Stimulated activated CD8-positive, alpha-beta memory T cell treated with anti-CD3 and anti-CD28 coated beads, Interleukin-4, amount 100 ng/mL, for 1 hour (primary cell): ENCODE results near the gene CENPL.
"Not testable (repeated sequence)": the region's sequence is repeated elsewhere in the genome, so short reads cannot be mapped to it uniquely, and the experiment has no call there.

Experiments
- DNase-seq, 2 donors: peaks; one replicate each; pipeline ENCODE4 v3.0.0-alpha.2; 2020; ENCODE audit warnings: low read depth in 2 of 2, low spot score in 1 of 2

Gene CENPL

GRCh38 chr1:173764331-173764730, 60.4 kb downstream of the CENPL start:
- not testable (repeated sequence) for DNase-seq

DNA sequence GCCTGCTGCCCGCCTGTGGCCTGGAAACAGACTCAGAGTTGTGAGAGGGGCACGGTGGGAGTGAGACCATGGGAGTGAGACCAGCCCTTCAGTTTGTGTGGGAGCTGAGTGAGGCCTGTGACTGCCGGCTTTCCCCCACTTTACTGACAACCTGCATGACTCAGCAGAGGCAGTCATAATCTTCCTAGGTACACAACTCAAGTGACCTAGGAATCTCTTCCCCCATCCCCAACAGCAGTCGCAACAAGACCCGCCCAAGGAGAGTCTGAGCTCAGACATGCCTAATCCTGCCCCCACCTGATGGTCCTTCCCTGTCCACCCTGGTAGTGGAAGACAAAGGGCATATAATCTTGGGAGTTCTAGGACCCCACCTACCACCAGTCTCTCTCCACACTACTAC, 65.7 kb downstream of the CENPL start:
- DNase-seq: no peak

GRCh38 chr1:173758110-173758509, 66.6 kb downstream of the CENPL start:
- no peak for DNase-seq

DNA sequence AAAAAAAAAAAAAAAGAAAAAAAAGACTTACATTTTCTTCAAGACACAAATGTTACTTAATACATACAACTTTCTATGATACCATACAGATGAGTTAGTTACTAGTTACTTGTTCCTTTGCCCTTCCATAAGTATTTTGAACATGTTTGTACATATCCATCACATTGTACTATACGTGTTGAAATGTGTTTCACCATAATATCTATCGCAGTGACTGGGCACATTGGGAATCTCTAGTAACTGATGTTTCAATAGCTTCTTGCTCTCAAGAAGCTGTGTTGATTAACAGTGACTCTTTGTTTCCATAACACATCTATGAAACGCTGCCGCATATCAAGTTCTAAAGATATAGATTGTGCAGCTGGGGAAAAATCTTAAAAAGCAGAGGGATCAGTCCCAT, 67.0 kb downstream of the CENPL start:
- DNase-seq: no peak

- DNase-seq: no peak
These were observed 70.9 kb downstream of the CENPL start for GRCh38 chr1:173753830-173754229.
